GM18511 (cell line): Measurements from ENCODE around the gene SLC24A1.
A peak's percentile ranks its signal among the peaks of the same experiment; 100 is the strongest.
"Not testable (repeated sequence)": the region's sequence is repeated elsewhere in the genome, so short reads cannot be mapped to it uniquely, and the experiment has no call there.

Experiments used
- ATAC-seq: cut with Tn5 transposase; IDR thresholded peaks from one replicate; pipeline ENCODE4 v1.9.1; 2021; ENCODE audit warnings: mild to moderate bottlenecking, moderate library complexity; ENCODE audit not compliant: unreplicated experiment

Gene SLC24A1

DNA sequence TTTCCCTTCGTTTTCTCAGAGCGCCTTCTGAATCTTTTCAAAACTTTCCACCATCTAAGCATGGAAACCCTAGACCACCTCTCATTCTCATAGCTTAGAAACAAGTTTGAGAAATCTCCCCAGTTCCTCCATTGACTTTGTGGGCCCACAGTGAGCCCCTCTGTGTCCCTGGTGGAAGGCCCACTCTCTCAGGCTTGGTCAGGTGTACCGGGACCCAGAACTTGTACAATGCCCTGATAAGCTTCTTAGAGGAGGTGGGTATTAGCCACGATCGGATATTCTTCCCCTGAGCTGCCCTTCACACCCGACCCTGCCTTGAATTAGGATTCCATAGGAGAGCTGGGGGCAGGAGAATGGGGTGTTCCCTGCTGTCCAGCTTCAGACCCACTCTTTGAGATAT is at the start of gene SLC24A1:
TSS of gene SLC24A1 (plus strand) at position 301 of the 400 bp plus-strand sequence. CDS start 2,143 bp downstream, outside the sequence.
- no peak for ATAC-seq

DNA sequence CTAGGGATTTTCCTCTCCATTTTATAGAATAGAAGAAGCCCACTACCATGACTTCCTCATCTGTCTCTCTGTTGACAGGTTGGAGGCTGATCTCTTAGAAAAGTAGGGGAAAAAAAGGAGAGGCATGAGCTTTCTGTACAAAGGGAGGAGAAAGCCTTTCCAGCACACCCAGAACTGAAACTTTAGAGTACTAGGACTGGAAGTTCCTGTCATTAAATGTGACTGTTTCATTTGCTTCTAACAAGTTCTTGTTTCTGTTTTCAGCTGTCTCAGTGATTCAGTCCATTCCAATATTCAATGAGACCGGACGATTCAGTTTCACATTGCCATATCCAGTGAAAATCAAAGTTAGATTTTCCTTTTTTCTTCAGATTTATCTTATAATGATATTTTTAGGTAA is 49.8 kb upstream of the SLC24A1 start:
- ATAC-seq: no peak

DNA sequence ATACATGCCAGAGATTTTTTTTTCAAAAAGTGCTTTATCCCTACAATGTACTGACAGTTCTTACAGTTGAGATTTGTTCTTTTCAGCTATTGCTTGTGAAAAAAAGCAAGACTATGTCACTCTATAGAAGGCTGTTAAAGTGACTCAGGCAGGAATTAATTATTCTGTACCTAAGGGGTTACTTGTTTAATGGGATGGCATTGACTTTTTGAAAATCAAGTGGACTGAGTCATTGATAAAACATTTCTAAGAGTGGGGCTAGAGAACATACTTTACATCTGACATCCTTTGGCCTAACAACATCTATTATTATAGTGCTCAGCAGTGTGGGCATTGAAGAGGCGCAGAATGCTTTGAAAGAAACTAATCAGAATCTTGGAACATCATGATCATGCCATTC is 45.1 kb upstream of the SLC24A1 start:
- no peak for ATAC-seq

DNA sequence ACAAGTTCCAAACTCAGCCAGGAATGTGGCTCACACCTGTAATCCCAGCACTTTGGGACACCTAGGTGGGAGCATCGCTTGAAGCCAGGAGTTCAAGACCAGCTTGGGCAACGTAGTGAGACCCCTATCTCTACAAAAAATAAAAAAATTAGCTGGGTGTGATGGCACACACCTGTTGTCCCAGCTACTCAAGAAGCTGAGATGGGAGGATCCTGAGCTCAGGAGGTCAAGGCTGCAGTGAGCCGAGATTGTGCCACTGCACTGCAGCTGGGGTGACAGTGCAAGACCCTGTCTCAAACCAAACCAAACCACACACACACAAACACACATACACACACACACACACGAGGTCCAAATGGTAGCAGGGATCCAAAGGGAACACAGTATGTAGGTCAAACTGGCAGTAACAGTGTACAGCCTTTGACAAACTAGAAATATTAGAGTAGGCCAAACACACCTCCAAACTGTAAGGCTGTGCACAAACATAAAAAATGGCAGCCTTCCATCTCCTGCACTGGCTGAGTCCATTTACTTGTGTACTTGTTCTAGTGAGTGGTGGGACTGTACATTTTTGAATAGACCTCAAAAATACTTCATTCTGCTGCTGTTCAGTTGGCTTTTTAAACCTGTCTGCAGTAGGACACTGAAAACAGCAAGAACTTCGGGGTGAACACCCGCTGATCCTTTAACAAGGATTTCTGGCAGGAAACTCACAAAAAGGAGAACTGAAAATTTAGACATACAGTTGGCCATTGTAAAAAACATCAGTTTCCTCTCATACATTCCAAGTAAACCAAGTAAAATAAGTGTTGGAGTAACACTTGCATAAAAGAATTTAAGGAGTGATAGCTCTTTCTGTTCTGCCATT is 44.4 kb upstream of the SLC24A1 start:
- no peak for ATAC-seq

DNA sequence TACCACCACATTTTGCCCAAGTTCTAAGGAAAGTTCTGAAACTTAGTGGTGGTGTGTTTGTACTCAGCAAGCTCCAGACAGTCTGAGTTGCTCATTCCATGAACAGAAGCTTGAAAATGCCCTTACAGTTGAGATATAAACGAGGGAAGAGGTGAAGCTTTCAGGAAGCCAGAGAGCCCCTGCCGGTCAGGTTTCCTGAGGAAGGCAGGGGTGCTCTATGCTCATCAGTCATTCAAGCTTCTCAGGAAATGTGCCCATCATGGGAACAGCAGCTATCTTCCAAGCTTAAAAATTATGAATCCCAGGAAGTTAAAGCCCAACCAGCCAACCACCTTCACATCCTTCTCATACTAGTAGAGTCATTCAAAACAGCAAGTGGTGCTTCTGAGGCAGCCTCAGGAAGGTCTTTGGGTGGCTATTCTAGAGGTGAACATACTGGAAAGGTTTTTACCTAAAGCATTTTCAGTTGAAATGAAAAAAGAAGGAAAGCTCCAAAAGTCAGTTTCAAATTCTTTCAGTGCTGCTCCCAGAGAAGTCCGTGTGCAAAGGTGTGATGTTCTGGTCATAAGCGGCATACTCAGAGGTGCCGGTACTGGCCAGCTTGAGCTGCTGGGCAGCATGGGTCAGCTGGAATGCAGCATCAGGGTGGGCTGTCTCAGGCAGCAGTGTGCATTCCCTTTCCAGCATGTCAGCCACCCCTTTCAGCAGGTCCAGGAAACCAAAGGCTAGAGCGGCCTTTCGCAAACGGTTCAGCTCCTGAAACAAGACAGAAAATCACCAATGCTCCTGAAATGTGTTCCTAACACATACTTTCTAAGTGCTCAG is 42.6 kb upstream of the SLC24A1 start:
- ATAC-seq: no peak

DNA sequence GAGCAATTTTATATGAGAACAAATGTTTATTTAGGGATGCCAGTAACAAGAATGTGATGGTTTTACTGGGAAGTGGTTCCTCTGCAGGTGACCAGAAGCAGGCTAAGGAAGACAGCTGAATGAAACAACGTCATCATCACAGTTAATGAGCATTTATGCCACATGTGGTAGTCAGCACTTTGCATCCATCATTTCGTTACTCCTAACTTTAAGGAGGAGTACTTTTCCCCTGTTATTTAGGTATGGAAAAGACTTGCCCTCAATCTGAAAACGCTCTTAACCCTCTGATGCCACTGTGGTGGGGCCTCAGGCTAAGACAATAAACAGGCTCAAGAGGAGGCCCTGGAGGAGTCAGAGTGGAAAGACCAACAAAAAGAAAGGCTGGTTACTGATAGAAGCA is 42.0 kb upstream of the SLC24A1 start:
- ATAC-seq: no peak

DNA sequence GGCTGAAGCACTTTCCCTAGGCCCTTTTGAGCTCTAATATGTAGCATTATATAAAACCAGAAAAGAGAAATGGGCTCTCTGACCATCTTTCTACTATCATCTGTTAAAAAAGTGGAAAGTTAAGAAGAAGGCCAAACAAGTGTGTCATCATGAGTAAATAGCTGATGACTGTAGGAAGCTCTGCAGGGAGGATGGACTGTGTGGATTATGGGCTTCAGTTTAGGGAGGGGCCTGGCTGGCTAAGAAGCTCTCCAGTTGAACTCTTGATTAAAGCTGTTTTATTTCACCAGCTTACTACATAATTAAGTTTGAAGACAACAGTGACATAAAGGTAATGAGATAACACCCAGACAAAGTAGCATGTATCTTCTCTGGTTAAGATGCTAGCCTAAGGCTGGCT is 41.5 kb upstream of the SLC24A1 start:
- ATAC-seq: no peak

DNA sequence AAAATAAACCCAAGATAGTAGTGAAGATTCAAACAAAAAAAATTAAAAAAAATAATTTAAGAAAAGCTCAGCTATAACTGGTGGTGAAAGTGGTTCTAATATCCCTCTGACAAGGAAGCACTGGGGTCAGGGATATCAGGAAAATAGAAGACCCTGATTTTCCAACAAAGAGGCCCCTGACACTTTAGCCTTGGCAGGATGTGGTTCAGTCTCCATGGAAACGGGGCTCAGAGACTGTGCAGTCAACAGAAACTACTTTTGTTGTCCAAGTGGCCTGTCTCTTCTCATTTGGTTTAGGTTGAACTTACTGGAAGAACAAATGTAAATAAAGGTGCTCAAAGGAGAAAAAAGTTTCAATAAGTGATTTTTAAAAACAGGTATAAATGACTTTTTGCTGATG is 38.0 kb upstream of the SLC24A1 start:
- no peak for ATAC-seq

DNA sequence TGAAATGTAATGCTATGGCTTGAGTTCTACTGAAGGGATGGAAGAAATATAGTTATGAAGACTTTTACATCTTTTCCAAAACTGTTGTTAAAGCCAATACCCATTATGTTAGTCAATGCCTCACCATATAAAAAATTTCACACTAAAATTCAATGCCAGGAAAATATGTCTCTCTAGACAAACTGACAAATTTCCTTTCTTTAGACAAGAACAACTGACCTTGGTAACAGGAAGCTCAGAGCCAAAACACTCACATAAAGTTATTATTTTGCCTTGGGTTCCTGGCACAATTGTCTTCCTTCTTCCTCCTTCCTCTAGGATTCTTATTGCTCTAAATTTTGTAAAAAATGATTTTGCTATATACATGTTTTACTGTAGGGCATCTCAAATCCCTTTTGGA is 37.5 kb upstream of the SLC24A1 start:
- no peak for ATAC-seq

DNA sequence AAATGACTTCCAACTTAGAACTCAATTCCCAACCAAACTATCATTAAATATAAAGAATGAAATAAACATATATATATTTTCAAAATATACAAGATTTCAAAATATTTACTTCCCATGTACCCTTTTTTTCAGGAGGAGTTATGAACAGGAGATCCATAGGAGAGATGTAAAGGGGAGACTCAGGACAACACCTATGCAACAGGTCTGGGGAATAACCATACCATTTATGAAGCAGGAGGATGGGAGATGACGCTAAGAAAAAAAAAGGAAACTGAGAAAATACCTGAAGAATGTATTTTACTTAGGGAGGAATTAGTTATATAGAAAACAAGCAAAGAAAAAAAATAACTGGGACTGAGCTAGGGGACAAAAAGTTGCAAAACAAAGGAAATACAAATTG is 34.6 kb upstream of the SLC24A1 start:
- no peak for ATAC-seq

DNA sequence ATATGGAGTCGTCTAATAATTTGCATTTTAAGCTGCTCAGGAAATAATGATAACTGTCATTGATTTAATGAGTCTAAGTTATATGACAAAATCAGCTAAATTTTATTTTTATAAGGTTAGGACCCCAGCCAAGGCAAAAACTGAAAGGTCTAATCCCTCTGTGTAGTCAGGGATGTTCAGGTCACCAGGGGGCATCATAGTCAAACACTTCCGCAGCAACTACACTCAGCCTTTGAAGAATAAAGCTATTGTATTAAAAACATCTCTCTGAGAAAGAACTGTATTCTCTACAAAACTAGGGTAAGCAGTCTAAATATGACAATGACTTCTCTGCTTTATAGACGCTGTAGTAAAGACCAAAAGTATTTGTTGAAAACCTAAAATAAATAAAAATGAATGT is 25.8 kb upstream of the SLC24A1 start:
- ATAC-seq: no peak

DNA sequence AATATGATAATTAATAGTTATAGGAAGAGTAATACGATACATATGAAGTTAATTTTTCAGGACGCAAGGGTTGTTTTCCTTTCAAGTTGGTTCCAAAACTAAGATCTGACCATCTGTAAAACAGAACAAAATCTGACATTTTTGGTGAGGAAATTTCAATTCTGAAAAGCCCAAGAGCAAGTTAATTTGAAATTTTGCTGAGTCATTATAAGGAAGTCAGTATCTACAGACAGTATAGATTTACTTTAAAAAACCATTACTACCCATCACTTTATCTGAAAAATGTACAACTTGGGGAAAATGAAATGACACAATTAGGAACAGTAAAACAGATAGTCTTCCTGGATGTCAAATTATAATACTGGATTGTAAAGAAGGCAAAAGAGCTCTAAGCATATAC is 23.3 kb upstream of the SLC24A1 start:
- no peak for ATAC-seq

DNA sequence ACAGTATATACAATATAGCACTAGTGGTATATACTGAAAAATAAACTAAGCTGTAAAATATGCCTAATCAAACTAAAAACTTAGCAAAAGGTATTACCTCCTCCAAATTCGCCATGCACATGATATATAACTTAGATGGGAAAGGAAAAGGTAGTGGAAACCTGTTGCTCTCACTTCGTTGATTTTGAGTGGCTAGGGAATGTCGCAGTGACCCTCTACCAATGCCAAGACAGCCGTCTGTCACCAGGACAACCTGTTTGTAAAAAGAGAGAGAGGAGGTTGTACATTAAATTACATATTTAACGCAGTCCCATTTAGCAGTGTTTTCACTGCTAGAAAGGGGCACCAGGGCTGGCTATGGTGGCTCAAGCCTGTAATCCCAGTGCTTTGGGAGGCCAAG is 22.1 kb upstream of the SLC24A1 start:
- no peak for ATAC-seq

DNA sequence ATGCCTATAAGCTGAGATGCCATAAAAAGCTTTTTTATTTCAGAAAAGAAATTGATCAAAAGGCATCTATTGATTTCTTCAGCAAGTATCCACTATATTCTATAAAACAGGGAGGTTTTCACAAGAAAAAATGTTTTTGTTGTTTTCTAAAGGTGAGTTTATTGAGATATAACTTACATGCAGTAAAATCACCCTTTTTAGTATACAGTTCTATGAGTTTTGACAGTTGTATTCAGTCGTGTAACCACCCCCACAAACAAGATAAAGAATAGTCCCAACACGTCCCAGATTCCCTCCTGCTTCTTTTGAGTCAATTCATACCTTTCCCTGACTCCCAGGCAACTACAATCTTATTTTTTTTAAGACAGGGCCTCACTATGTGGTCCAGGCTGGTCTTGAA is 18.6 kb upstream of the SLC24A1 start:
- no peak for ATAC-seq

DNA sequence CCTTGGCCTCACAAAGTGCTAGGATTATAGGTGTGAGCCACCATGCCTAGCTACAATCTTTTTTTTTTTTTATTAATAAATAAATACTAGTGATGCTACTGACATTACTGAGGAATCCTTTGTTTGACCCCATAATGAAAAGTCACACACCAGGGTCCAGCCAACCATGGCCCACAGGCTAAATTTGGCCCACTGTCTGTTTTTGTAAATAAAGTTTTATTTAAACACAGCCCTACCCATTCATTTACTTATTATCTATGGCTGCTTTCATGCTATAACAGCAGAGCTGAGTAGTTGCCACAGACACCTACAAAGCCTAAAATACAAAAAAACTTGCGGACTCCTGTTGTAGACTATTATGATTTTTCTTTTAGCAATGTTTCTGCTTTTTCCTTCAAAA is 18.2 kb upstream of the SLC24A1 start:
- ATAC-seq: no peak

DNA sequence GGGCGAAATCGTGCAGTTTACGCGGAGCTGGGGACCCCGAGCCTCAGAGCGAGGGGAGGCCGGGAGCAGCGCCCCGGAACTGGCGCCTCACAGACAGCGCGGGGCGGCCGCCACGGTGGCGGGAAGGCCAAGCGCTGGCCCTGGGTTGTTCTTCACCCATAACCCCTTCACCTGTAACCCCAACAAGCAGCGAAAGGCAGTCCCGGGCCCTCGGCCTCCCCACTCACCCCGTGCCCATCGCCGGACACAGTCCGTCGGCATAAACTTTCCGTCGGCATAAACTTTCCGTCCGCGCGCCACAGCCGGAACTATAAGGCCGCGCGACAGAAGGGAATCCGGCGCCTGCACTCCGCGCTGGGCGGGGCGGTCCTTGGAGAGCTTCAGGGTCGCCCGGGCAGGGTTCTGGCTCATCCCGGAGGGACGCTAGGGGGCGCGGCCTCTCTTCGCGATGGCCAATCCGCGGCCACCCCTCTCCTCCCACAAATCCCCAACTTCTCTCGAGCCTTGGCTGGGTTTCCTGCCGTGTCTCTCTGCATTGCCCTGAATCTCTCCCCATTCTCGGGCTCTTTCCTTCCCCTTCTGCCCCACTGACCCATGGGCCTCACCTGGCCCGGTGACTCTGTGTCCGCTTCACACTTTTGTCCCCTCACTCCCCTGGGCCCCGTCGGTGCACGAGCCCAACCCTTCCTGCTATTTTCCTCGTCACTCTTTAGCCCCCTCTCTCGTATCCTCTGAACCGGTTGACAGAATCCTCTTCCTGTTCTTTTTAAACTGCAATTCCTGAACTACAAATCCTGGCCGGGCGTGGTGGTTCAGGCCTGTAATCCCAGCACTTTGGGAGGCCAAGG is 10.6 kb upstream of the SLC24A1 start, which contains the start of gene INTS14:
TSS of gene INTS14 (minus strand) at position 261 of the 848 bp plus-strand sequence. CDS start 3,751 bp downstream, outside the sequence.
- ATAC-seq: peak; percentile 97

DNA sequence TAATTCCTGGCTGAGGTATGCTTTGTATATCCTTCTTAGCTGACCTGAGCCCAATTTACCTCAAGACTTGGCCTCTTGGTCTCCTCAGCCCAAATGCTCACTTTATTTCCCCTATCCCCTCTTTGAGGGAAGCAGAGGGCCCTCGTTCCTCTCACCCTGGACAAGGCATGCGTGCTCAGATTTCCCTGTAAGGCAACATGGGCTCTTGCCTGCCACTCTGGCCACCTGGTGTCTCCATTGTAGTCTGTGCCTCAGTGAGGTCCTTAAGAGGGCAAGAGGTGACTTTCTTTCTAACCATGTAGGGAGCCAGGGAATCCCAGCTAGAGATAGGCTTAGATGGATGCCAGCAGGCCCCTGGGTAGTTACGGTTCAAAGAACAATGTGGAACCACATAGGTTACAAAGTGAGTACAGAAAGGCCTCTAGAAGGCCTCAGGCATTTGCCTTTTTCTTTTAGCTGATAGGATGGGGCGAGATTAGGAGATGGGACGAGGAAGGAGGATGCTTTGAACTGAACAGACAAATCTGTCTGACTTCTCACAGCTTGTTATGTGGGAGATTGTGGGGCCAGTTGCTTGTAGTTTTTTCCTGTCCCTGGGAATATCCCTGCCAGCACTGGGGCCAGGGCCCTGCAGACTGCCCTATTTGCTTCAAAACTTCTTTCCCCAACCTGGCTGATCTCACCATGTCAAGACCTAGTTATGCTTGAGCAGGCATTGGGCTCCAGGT is 9.7 kb upstream of the SLC24A1 start:
- no peak for ATAC-seq

DNA sequence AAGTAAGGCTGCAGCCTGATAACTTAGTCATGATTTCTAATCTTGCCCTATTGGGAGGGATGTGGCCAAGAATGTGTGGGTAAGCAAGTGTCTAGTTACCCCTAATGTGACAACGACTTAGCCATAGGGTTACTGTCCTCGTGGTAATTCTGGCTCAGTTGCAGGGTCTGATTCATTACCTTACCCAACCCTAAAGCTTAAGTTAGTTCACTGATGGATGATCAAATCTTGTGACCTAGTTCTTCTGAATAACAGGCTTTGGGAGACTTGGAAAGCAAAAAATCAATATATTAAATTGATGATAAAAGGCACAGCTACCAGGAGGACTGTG is 9.2 kb upstream of the SLC24A1 start:
- ATAC-seq: no peak

DNA sequence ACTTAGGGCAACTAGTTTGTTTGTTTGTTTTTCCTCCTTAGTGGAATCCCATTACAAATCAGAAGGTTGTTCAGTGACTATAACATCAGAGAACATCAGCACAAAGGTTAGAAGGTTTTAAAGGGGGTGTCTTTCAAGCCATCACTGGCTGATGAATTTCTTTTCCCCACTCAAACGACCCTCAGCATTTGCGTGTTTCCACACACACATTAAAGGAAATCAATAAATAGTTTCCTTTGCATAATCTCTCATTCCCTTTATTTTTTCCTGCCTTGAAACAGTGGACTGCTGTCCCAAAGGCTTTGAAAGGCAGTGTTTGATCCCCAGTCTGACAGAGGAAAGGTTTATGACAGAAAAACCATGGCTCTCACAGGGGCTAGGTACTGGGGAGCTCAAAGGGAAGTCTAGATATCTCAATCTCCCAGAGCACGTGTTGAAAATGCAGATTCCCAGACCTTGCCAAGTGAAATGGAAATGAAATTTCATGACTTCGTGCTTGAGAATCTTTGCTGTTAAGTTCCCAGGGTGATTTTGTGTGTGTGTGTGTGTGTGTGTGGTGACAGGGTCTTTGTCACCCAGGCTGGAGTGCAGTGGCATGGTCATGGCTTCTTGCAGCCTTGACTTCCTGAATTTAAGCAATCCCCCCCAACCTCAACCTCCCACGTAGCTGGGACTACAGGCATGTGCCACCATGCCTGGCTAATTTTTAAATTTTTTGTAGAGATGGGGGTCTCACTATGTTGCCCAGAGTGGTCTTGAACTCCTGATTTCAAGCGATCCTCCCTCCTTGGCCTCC is 8.6 kb upstream of the SLC24A1 start:
- no peak for ATAC-seq

DNA sequence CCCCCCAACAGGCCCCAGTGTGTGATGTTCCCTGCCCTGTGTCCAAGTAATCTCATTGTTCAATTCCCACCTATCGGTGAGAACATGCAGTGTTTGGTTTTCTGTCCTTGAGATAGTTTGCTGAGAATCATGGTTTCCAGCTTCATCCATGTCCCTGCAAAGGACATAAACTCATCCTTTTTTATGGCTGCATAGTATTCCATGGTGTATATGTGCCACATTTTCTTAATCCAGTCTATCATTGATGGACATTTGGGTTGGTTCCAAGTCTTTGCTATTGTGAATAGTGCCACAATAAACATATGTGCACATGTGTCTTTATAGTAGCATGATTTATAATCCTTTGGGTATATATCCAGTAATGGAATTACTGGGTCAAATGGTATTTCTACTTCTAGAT is 5.9 kb upstream of the SLC24A1 start:
- not testable (repeated sequence) for ATAC-seq
